ENCODE data around the gene VSIG10. TPM values are rescaled to one million over a fixed set of nuclear protein-coding genes. Genes with fewer than 3 reads are reported as not detected.
A peak's percentile ranks its signal among the peaks of the same experiment; 100 is the strongest.

The VSIG10 gene
- total and polyA plus RNA-seq, 2 of the 13 experiments (the other 11 are each of a cell fraction or from before 2014, with no cell fraction given): 25.6 to 42.5 TPM

- TF ChIP-seq CERS6 (CRISPR knock-in tag; IDR thresholded peaks at IDR 0.05) (no peak), ZNF530 (CRISPR knock-in tag; IDR thresholded peaks at IDR 0.05; ENCODE audit: low read depth) (no peak), IKZF4 (CRISPR knock-in tag; IDR thresholded peaks at IDR 0.05; ENCODE audit: borderline replicate concordance, low read depth, not compliant biosample characterization) (no peak), ZNF782 (CRISPR knock-in tag; IDR thresholded peaks at IDR 0.05; ENCODE audit: borderline replicate concordance) (no peak), SIX4 (CRISPR knock-in tag; IDR thresholded peaks at IDR 0.05) (no peak), PHB2 (IDR thresholded peaks at IDR 0.05; ENCODE audit: partially characterized antibody) (no peak), ZFP41 (CRISPR knock-in tag; IDR thresholded peaks at IDR 0.05; ENCODE audit: borderline replicate concordance) (no peak), AHR (CRISPR knock-in tag; IDR thresholded peaks at IDR 0.05) (no peak), MAFF (IDR thresholded peaks at IDR 0.05; ENCODE audit: low read depth, low read length) (no peak), KIAA2018 (CRISPR knock-in tag; IDR thresholded peaks at IDR 0.05; ENCODE audit: borderline replicate concordance) (no peak), TOPORS (CRISPR knock-in tag; IDR thresholded peaks at IDR 0.05) (no peak), FOXM1 (CRISPR knock-in tag; IDR thresholded peaks at IDR 0.05) (no peak), ZNF343 (CRISPR knock-in tag; IDR thresholded peaks at IDR 0.05) (no peak; the same call in 1 of the 2 replicates), BRCA1 (CRISPR knock-in tag; IDR thresholded peaks at IDR 0.05) (no peak; the same call in 1 of the 2 replicates), ZNF232 (CRISPR knock-in tag; IDR thresholded peaks at IDR 0.05; ENCODE audit: borderline replicate concordance) (peak; percentile 46; the same call in 1 of the 2 replicates), CENPT (CRISPR knock-in tag; IDR thresholded peaks at IDR 0.05; ENCODE audit: low read depth) (no peak)
Observed at GRCh38 chr12:118103601-118104382, at the start of gene VSIG10 (continued).
